ENCODE data around the gene MYOCD. TPM values are rescaled to one million over a fixed set of nuclear protein-coding genes. Genes with fewer than 3 reads are reported as not detected.

The MYOCD gene
- total RNA-seq, 2 experiments from 2014 or later = not detected

GRCh38 chr17:12659500-12659899 lies 6.2 kb upstream of the MYOCD start:
- CTCF ChIA-PET = no interaction called here
- Mint-ChIP-seq H3K27ac (no peak overlapping the region), H3K36me3 (ENCODE audit: low read depth) (no peaks in the 10 kb centered on the region), H3K4me3 (no peak overlapping the region), H3K4me1 (no peaks in the 10 kb centered on the region), H3K9me3 (no peaks in the 10 kb centered on the region), H3K27me3 (peaks cover 7% of the 10 kb centered on the region)
- POLR2A ChIA-PET = no interaction called here
- no peak for DNase-seq

- H3K9me3 Mint-ChIP-seq = no peaks in the 10 kb centered on the region
- peaks cover 30% of the 10 kb centered on the region for H3K27me3 Mint-ChIP-seq
- H3K4me1 Mint-ChIP-seq = no peaks in the 10 kb centered on the region
- H3K36me3 Mint-ChIP-seq (ENCODE audit: low read depth) = no peaks in the 10 kb centered on the region
- no peak overlapping the region for H3K4me3 Mint-ChIP-seq
- DNase-seq = no peak
- CTCF ChIA-PET = no interaction called here
- H3K27ac Mint-ChIP-seq = no peak overlapping the region
- POLR2A ChIA-PET = no interaction called here
Observed at GRCh38 chr17:12664252-12664651, 1.4 kb upstream of the MYOCD start.

- POLR2A ChIA-PET = no interaction called here
- no peak for DNase-seq
- Mint-ChIP-seq H3K4me3 (no peak overlapping the region), H3K36me3 (ENCODE audit: low read depth) (no peaks in the 10 kb centered on the region), H3K4me1 (no peaks in the 10 kb centered on the region), H3K9me3 (no peaks in the 10 kb centered on the region), H3K27ac (no peak overlapping the region), H3K27me3 (peaks cover 30% of the 10 kb centered on the region)
- CTCF ChIA-PET = no interaction called here
Observed at GRCh38 chr17:12664894-12665262, 812 bp upstream of the MYOCD start.

- H3K4me1 Mint-ChIP-seq = no peaks in the 10 kb centered on the region
- no peaks in the 10 kb centered on the region for H3K9me3 Mint-ChIP-seq
- no peak overlapping the region for H3K4me3 Mint-ChIP-seq
- H3K27me3 Mint-ChIP-seq = peaks cover 30% of the 10 kb centered on the region
- H3K36me3 Mint-ChIP-seq (ENCODE audit: low read depth) = no peaks in the 10 kb centered on the region
- no peak for DNase-seq
- no peak overlapping the region for H3K27ac Mint-ChIP-seq
- POLR2A ChIA-PET = no interaction called here
- CTCF ChIA-PET = interaction anchor here (0.6 kb wide), 1 partner anchor 233 kb away, joined by 3 read pairs; no protein-coding TSS in a partner anchor
Observed at GRCh38 chr17:12666718-12667117, 1.0 kb downstream of the MYOCD start.

- DNase-seq = no peak
- H3K4me1 Mint-ChIP-seq = no peaks in the 10 kb centered on the region
- H3K4me3 Mint-ChIP-seq = no peak overlapping the region
- peaks cover 30% of the 10 kb centered on the region for H3K27me3 Mint-ChIP-seq
- H3K9me3 Mint-ChIP-seq = no peaks in the 10 kb centered on the region
- H3K36me3 Mint-ChIP-seq (ENCODE audit: low read depth) = no peaks in the 10 kb centered on the region
- ChIA-PET CTCF (no interaction called here), POLR2A (no interaction called here)
- H3K27ac Mint-ChIP-seq = no peak overlapping the region
Observed at GRCh38 chr17:12667299-12667958, 1.7 kb downstream of the MYOCD start.

GRCh38 chr17:12671906-12672305 lies 6.2 kb downstream of the MYOCD start:
- Mint-ChIP-seq H3K4me3 (no peak overlapping the region), H3K36me3 (ENCODE audit: low read depth) (no peaks in the 10 kb centered on the region)

GRCh38 chr17:12672947-12673346 lies 7.3 kb downstream of the MYOCD start:
- no peak overlapping the region for H3K4me3 Mint-ChIP-seq
- H3K9me3 Mint-ChIP-seq = no peaks in the 10 kb centered on the region
- peaks cover 3% of the 10 kb centered on the region for H3K27me3 Mint-ChIP-seq
- DNase-seq = no peak
- no peaks in the 10 kb centered on the region for H3K4me1 Mint-ChIP-seq
- POLR2A ChIA-PET = no interaction called here
- CTCF ChIA-PET = no interaction called here
- H3K27ac Mint-ChIP-seq = no peak overlapping the region
- no peaks in the 10 kb centered on the region for H3K36me3 Mint-ChIP-seq (ENCODE audit: low read depth)

More at GRCh38 chr17:12671906-12672305, 6.2 kb downstream of the MYOCD start:
- ChIA-PET CTCF (no interaction called here), POLR2A (no interaction called here)
- Mint-ChIP-seq H3K9me3 (no peaks in the 10 kb centered on the region), H3K27me3 (peaks cover 6% of the 10 kb centered on the region), H3K27ac (no peak overlapping the region), H3K4me1 (no peaks in the 10 kb centered on the region)
- DNase-seq = no peak

GRCh38 chr17:12673788-12674187 lies 8.1 kb downstream of the MYOCD start:
- ChIA-PET POLR2A (no interaction called here), CTCF (no interaction called here)
- DNase-seq = no peak
- Mint-ChIP-seq H3K36me3 (ENCODE audit: low read depth) (no peaks in the 10 kb centered on the region), H3K9me3 (no peaks in the 10 kb centered on the region), H3K4me3 (no peak overlapping the region), H3K4me1 (no peaks in the 10 kb centered on the region), H3K27ac (no peak overlapping the region), H3K27me3 (no peaks in the 10 kb centered on the region)

GRCh38 chr17:12680407-12680897 lies 14.8 kb downstream of the MYOCD start:
- Mint-ChIP-seq H3K27ac (no peak overlapping the region), H3K4me3 (no peak overlapping the region), H3K9me3 (peaks cover 2% of the 10 kb centered on the region), H3K4me1 (no peaks in the 10 kb centered on the region), H3K27me3 (no peaks in the 10 kb centered on the region), H3K36me3 (ENCODE audit: low read depth) (no peaks in the 10 kb centered on the region)
- DNase-seq = no peak
- CTCF ChIA-PET = no interaction called here
- POLR2A ChIA-PET = no interaction called here

- ChIA-PET POLR2A (no interaction called here), CTCF (no interaction called here)
- DNase-seq = no peak
- peaks cover 2% of the 10 kb centered on the region for H3K9me3 Mint-ChIP-seq
- H3K36me3 Mint-ChIP-seq (ENCODE audit: low read depth) = no peaks in the 10 kb centered on the region
- H3K27me3 Mint-ChIP-seq = no peaks in the 10 kb centered on the region
- H3K27ac Mint-ChIP-seq = no peak overlapping the region
- H3K4me1 Mint-ChIP-seq = no peaks in the 10 kb centered on the region
- H3K4me3 Mint-ChIP-seq = no peak overlapping the region
Observed at GRCh38 chr17:12680993-12681392, 15.3 kb downstream of the MYOCD start.

- Mint-ChIP-seq H3K27ac (no peak overlapping the region), H3K27me3 (no peaks in the 10 kb centered on the region), H3K4me3 (no peak overlapping the region), H3K9me3 (peaks cover 3% of the 10 kb centered on the region), H3K36me3 (ENCODE audit: low read depth) (no peaks in the 10 kb centered on the region), H3K4me1 (no peaks in the 10 kb centered on the region)
- DNase-seq = no peak
- ChIA-PET CTCF (no interaction called here), POLR2A (no interaction called here)
Observed at GRCh38 chr17:12683299-12683698, 17.6 kb downstream of the MYOCD start.

GRCh38 chr17:12686486-12686885 lies 20.8 kb downstream of the MYOCD start:
- Mint-ChIP-seq H3K4me3 (no peak overlapping the region), H3K9me3 (peaks cover 3% of the 10 kb centered on the region)
- POLR2A ChIA-PET = no interaction called here

GRCh38 chr17:12688382-12688781 lies 22.7 kb downstream of the MYOCD start:
- H3K36me3 Mint-ChIP-seq (ENCODE audit: low read depth) = no peaks in the 10 kb centered on the region
- H3K4me3 Mint-ChIP-seq = no peak overlapping the region
- POLR2A ChIA-PET = no interaction called here
- DNase-seq = no peak
- no peak overlapping the region for H3K27ac Mint-ChIP-seq
- CTCF ChIA-PET = no interaction called here
- peaks cover 3% of the 10 kb centered on the region for H3K9me3 Mint-ChIP-seq
- no peaks in the 10 kb centered on the region for H3K4me1 Mint-ChIP-seq
- H3K27me3 Mint-ChIP-seq = no peaks in the 10 kb centered on the region

More at GRCh38 chr17:12686486-12686885, 20.8 kb downstream of the MYOCD start:
- no peaks in the 10 kb centered on the region for H3K27me3 Mint-ChIP-seq
- H3K36me3 Mint-ChIP-seq (ENCODE audit: low read depth) = no peaks in the 10 kb centered on the region
- no peak overlapping the region for H3K27ac Mint-ChIP-seq
- DNase-seq = no peak
- CTCF ChIA-PET = no interaction called here
- no peaks in the 10 kb centered on the region for H3K4me1 Mint-ChIP-seq

GRCh38 chr17:12691173-12691572 lies 25.5 kb downstream of the MYOCD start:
- no peak overlapping the region for H3K4me3 Mint-ChIP-seq
- no peak for DNase-seq
- no peaks in the 10 kb centered on the region for H3K27me3 Mint-ChIP-seq
- no peaks in the 10 kb centered on the region for H3K36me3 Mint-ChIP-seq (ENCODE audit: low read depth)
- no peaks in the 10 kb centered on the region for H3K4me1 Mint-ChIP-seq
- POLR2A ChIA-PET = no interaction called here
- H3K27ac Mint-ChIP-seq = no peak overlapping the region
- H3K9me3 Mint-ChIP-seq = peaks cover 2% of the 10 kb centered on the region
- CTCF ChIA-PET = no interaction called here

Measured in activated CD4-positive, alpha-beta T cell treated with anti-CD3 and anti-CD28 coated beads, Interleukin-2, amount 10 ng/mL, durations not matched to agents 7 days and 5 days (primary cell).